Measurements from ENCODE around the gene PRPH2.

Gene PRPH2

DNA sequence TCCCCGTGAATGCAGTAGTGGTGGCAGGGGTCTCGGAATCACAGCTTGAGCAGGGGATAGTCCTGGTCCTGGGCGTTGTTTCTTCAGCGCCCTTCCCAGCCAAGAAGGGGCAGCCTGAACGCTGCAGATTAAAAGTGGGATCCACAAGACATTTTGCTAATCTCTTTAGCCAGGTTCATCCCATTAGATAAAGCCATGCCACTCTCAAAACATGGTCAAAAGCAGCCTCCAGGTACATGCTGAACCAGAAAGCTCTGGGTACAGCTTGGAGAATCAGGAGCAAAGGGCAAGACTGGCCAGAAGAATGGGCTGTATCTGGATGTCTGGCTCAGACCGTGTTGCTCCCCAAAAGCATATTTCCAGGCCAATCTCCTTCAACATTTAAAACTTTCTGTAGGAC lies at the start of gene PRPH2:
PRPH2 (minus strand) TSS at position 101 of the 400 bp plus-strand sequence. CDS start 263 bp downstream, outside the sequence.
- no peak for DNase-seq

DNA sequence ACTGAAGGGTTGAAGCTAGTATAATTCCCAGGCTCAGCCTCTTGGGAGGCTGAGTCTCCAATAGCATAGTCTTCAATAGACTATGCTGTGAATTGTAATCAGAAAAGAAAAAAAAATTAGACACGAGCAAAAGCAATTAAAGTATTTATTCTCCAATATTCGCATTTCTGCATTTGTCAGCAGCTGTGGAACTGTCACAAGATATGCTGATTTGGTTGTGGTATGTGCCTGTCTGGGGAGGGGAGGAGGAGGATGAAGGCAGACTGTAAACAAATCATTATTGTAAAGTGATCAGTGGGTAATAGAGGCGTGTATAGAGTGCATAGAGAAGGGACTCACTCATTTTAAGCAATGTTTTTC lies 49.3 kb upstream of the PRPH2 start:
- no peak for DNase-seq

DNA sequence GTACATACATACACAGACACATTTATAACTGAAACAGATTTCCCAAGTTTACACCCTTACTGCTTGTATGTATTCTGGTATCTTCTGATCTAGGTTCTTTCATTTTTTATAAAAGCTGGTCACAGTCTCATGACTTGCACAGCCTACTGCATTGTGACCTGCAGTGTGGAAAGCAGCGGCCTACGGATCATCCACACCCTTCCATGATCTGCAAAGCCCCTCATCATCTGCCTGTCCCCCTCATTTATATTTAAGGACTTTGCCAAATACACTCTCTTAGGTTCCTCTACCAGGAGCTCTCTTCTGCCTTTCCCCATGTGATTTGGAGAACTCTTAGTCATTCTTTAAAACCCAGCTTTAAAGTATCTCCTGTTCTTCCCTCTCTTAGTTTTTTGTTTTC lies 47.4 kb upstream of the PRPH2 start:
- no peak for DNase-seq

DNA sequence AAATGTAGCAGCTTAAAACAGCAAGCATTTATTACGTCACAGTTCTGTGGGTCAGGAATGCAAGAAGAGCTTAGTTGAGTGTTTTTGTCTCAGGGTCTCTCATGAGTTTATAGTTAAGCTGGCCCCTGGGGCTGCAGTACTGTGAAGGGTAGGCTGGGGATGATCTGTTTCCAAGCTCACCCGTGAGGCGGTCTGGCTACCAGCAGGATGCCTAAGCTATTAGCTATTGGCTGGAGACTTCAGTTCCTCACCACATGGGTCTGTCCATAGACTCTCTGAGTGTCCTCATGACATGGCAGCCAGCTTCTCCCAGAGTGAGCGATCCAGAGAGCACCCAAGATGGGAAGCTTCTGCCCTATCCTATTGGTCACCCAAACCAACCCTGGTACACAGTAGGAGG lies 46.7 kb upstream of the PRPH2 start:
- no peak for DNase-seq

DNA sequence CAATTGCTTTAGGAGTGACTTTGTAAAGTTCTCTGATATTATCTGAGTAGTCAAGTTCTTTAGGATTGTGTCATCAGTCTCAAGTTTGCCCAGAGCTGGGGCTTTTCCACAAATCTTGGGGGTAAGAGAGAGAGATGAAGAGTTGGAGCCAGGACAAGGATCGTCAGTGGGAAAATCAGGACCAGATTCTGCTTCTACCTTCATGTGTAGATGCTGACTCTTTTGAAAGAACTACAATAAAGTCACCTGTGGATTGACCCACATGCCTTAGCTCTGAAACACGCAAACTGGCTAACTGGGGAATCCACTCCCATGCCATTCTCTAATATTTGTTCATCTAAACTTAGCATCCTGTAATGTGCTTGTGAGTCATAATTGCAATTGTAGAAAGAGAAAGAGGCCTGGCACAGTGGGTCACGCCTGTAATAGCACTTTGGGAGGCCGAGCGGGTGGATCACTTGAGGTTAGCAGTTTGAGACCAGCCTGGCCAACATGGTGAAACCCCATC lies 43.8 kb upstream of the PRPH2 start:
- DNase-seq = no peak

GRCh38 chr6:42764911-42765648 lies 42.7 kb upstream of the PRPH2 start:
- no peak for DNase-seq

DNA sequence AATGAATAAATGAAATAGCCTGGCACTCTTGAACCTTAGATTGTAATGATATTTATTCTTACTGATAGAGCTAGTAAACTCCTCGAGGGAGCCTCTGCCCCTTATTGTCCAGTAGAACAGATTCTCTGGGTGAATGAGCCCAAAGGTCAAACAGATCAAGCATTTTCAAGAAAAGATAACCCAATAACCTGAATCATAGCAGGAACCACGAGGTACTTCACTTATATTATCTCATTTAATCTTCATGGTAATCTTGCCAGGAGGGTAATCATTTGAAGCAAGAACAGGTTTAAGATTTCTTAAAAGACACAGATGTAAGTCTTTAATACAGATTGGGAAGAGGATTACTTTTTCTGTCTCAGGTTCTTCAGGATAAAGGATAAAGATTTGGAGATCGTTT lies 40.6 kb upstream of the PRPH2 start:
- DNase-seq = no peak

GRCh38 chr6:42762426-42762859 lies 40.0 kb upstream of the PRPH2 start:
- DNase-seq = no peak

GRCh38 chr6:42761287-42762067 lies 39.1 kb upstream of the PRPH2 start:
- no peak for DNase-seq

GRCh38 chr6:42758756-42759430 lies 36.5 kb upstream of the PRPH2 start:
- no peak for DNase-seq

DNA sequence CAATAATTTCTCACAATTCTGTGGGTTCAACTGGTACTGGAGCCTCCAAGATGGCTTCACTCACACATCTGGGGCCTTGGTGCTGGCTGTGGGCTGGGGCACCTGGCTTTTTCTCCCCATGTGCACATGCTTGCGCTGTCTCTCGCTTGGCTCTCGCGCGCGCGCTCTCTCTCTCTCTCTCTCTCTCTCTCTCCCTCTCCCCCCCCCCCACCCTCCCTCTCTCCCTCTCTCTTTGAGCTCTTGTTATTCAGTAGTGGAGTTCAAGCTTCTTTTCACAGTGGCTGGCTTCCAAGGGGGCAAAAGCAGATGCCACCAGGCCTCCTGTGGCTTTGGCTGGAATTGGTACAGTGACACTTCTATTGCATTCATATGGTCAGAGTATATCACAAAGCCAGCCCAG lies 34.3 kb upstream of the PRPH2 start:
- DNase-seq = peak; percentile 31

DNA sequence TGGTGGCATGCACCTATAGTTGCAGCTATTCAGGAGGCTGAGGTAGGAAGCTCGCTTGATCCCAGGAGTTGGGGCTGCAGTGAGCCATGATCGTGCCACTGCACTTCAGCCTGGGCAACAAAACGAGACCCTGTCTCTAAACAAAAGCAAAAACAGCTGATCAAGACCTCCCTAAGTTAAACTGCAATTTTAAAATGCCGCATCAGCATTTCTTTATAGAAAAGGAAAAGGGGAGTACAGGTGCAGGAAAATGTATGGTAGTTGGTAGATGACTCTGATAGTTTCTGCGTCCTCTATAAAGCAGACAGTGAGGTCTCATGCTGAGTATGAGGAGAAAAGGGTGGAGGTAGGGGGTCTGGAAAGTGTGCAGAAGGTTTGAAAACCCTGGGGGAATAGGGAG lies 32.4 kb upstream of the PRPH2 start:
- no peak for DNase-seq

DNA sequence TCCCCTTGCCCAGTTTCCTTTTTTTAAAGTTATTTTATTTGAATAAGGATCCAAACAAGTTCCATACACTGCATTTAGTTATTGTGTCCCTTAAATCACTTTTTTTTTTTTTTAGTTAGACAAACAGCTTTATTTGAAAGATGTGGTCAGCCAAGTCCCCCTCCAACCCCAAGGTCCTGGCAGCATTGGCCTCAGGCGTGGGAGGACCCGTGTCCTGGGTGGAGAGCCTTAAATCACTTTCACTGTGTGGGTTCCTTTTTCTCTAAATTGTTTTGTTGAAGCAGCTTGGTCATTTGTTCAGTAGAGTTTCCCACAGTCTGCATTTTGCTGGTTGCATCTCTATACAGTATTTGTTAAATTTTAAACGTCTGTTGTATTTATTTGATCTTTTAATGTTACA lies 28.7 kb upstream of the PRPH2 start:
- DNase-seq = no peak

GRCh38 chr6:42748203-42748898 lies 26.0 kb upstream of the PRPH2 start:
- DNase-seq = peak; percentile 37

GRCh38 chr6:42746463-42747391 lies 24.3 kb upstream of the PRPH2 start:
- DNase-seq = peak; percentile 94

GRCh38 chr6:42745640-42746462 lies 23.5 kb upstream of the PRPH2 start, which contains the start of gene TBCC:
TSS of gene TBCC (minus strand) at chr6:42746103. CDS start at chr6:42746073, 30 bp downstream.
- DNase-seq = peak; percentile 99

- no peak for DNase-seq
Observed at GRCh38 chr6:42745083-42745639, 22.8 kb upstream of the PRPH2 start.

DNA sequence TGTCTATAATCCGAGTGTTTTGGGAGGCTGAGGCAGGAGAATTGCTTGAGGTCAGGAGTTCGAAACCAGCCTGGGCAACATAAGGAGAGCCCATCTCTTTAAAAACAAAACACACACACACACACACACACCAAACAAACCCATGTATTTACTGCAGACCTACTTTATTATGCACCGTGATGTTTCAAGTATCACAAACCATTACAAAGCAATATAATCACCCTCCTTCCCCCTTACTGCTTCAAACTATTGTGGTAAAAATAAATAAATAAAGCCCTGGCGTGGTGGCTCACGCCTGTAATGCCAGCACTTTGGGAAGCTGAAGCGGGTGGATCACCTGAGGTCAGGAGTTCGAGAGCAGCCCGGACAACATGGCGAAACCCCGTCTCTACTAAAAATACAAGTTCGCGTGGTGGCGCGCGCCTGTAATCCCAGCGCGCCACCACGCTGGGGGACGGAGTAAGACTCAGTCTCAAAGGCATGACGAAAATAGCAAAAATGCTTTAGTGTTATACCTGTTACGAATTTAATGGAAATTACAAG lies 22.0 kb upstream of the PRPH2 start:
- DNase-seq = no peak

DNA sequence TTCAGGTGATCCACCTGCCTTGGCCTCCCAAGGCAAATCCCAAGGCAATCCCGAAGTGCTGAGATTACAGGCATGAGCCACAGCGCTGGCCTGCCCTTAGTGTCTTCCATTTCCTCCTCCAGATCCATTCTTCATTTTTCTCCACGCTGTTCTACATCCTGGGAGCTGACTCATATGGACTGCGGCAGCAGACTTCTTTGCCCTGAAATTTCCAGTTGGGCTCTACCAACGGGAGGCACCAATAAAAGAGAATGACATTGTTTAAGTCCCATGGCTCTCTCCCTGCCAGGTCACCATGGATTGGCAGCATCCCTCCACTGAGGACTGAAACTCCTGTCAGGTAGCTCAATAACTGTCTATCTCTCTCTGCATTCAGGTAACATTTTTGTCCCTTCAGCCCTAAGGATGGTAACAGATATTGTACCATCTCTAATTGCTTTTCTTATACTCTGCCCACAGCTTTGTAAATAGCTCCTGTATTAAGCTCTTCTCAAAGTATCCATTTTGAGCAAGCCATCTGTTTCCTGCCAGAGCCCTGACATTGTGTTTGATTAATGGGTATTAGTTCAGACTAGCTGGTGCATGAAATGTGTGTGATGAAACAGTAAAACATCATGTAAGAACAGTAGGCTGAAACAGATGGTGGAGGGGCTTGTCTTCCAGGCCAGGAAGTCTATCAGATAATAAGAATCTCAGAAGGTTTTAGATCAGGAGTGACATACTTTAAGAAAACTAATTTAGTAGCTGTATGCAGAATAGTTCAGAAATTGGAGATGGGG lies 19.9 kb upstream of the PRPH2 start:
- DNase-seq = peak; percentile 69
